ENCODE results near the gene TMEM200A. TPM values are rescaled to one million over a fixed set of nuclear protein-coding genes. Genes with fewer than 3 reads are reported as not detected.

Gene TMEM200A
- total RNA-seq, 1 experiment from 2014 or later, result 2.0 TPM

- TF ChIP-seq CTCF (conservative IDR thresholded peaks at IDR 0.05; ENCODE audit: low read depth, low read length), result no peak
- no peak for TF ChIP-seq EZH2 (IDR thresholded peaks at IDR 0.05; ENCODE audit: borderline replicate concordance, low read depth, low read length, poor library complexity, severe bottlenecking)
- intact Hi-C loops (cut with micrococcal nuclease; ENCODE audit: unreplicated experiment), result no loop called here
- H3K9me3 ChIP-seq (ENCODE audit: low read depth, low read length, poor library complexity, severe bottlenecking), result no peaks in the 10 kb centered on the region
- H3K4me3 ChIP-seq (ENCODE audit: low read depth, low read length, poor library complexity, severe bottlenecking), result no peak overlapping the region
- no peaks in the 10 kb centered on the region for H3K27me3 ChIP-seq (replicated peaks; ENCODE audit: insufficient read depth, low read depth, low read length, poor library complexity)
- DNase-seq (ENCODE audit: low spot score), result no peak
- ChIA-PET POLR2A (ENCODE audit: low non-redundant PET) (no interaction called here), CTCF (interaction anchor here (0.6 kb wide), 1 partner anchor 93 kb away, joined by 3 read pairs; no protein-coding TSS in a partner anchor)
- peaks cover 5% of the 10 kb centered on the region for H3K4me1 ChIP-seq (ENCODE audit: insufficient read depth, low read length, poor library complexity, severe bottlenecking)
- BruUV-seq (replicated peaks), result no TSS peak
- no peak overlapping the region for H3K27ac ChIP-seq (ENCODE audit: low read depth, low read length, poor library complexity, severe bottlenecking)
- H3K36me3 ChIP-seq (ENCODE audit: insufficient read depth, low read length, poor library complexity, severe bottlenecking), result no peaks in the 10 kb centered on the region
Observed at GRCh38 chr6:130405549-130405948, 39.7 kb downstream of the TMEM200A start.

GRCh38 chr6:130407032-130407431 lies 41.2 kb downstream of the TMEM200A start:
- TF ChIP-seq CTCF (conservative IDR thresholded peaks at IDR 0.05; ENCODE audit: low read depth, low read length), result no peak
- no peak for TF ChIP-seq EZH2 (IDR thresholded peaks at IDR 0.05; ENCODE audit: borderline replicate concordance, low read depth, low read length, poor library complexity, severe bottlenecking)
- H3K27ac ChIP-seq (ENCODE audit: low read depth, low read length, poor library complexity, severe bottlenecking), result no peak overlapping the region
- peaks cover 5% of the 10 kb centered on the region for H3K4me1 ChIP-seq (ENCODE audit: insufficient read depth, low read length, poor library complexity, severe bottlenecking)
- intact Hi-C loops (cut with micrococcal nuclease; ENCODE audit: unreplicated experiment), result no loop called here
- no peaks in the 10 kb centered on the region for H3K36me3 ChIP-seq (ENCODE audit: insufficient read depth, low read length, poor library complexity, severe bottlenecking)
- H3K27me3 ChIP-seq (replicated peaks; ENCODE audit: insufficient read depth, low read depth, low read length, poor library complexity), result no peaks in the 10 kb centered on the region
- ChIA-PET POLR2A (ENCODE audit: low non-redundant PET) (no interaction called here), CTCF (no interaction called here)
- H3K9me3 ChIP-seq (ENCODE audit: low read depth, low read length, poor library complexity, severe bottlenecking), result no peaks in the 10 kb centered on the region
- no peak overlapping the region for H3K4me3 ChIP-seq (ENCODE audit: low read depth, low read length, poor library complexity, severe bottlenecking)
- DNase-seq (ENCODE audit: low spot score), result peak; percentile 5
- no TSS peak for BruUV-seq (replicated peaks)

- TF ChIP-seq EZH2 (IDR thresholded peaks at IDR 0.05; ENCODE audit: borderline replicate concordance, low read depth, low read length, poor library complexity, severe bottlenecking) (no peak), CTCF (conservative IDR thresholded peaks at IDR 0.05; ENCODE audit: low read depth, low read length) (no peak)
- CTCF ChIA-PET, result no interaction called here
- BruUV-seq (replicated peaks), result no TSS peak
- DNase-seq (ENCODE audit: low spot score), result peak; percentile 9
- intact Hi-C loops (cut with micrococcal nuclease; ENCODE audit: unreplicated experiment), result no loop called here
- H3K27ac ChIP-seq (ENCODE audit: low read depth, low read length, poor library complexity, severe bottlenecking), result no peak overlapping the region
- no peaks in the 10 kb centered on the region for H3K27me3 ChIP-seq (replicated peaks; ENCODE audit: insufficient read depth, low read depth, low read length, poor library complexity)
- no peaks in the 10 kb centered on the region for H3K9me3 ChIP-seq (ENCODE audit: low read depth, low read length, poor library complexity, severe bottlenecking)
- POLR2A ChIA-PET (ENCODE audit: low non-redundant PET), result no interaction called here
- no peaks in the 10 kb centered on the region for H3K36me3 ChIP-seq (ENCODE audit: insufficient read depth, low read length, poor library complexity, severe bottlenecking)
- no peak overlapping the region for H3K4me3 ChIP-seq (ENCODE audit: low read depth, low read length, poor library complexity, severe bottlenecking)
- peaks cover 5% of the 10 kb centered on the region for H3K4me1 ChIP-seq (ENCODE audit: insufficient read depth, low read length, poor library complexity, severe bottlenecking)
Observed at GRCh38 chr6:130409418-130410100, 43.7 kb downstream of the TMEM200A start.
